T-helper 9 cell (primary cell): ENCODE results near the gene ENTREP3.
"Not testable (repeated sequence)": the region's sequence is repeated elsewhere in the genome, so short reads cannot be mapped to it uniquely, and the experiment has no call there.

Source experiments
- DNase-seq: peaks from one replicate; pipeline ENCODE4 v3.0.0-alpha.2; 2020

ENTREP3 gene

GRCh38 chr1:155250633-155251449, 4.4 kb downstream of the ENTREP3 start:
- DNase-seq, result peak; percentile 99

GRCh38 chr1:155250246-155250632, 5.0 kb downstream of the ENTREP3 start:
- DNase-seq, result no peak

GRCh38 chr1:155247667-155248553, 7.4 kb downstream of the ENTREP3 start:
- DNase-seq, result no peak

- DNase-seq, result not testable (repeated sequence)
Observed at GRCh38 chr1:155246796-155247195, 8.5 kb downstream of the ENTREP3 start.

GRCh38 chr1:155245163-155245524, 10.1 kb downstream of the ENTREP3 start:
- no peak for DNase-seq

- DNase-seq, result peak; percentile 89
Observed at GRCh38 chr1:155244368-155245162, 10.7 kb downstream of the ENTREP3 start.

GRCh38 chr1:155242805-155243358, 12.4 kb downstream of the ENTREP3 start:
- no peak for DNase-seq

GRCh38 chr1:155241841-155242264, 13.4 kb downstream of the ENTREP3 start:
- DNase-seq, result no peak

GRCh38 chr1:155241069-155241679, 14.1 kb downstream of the ENTREP3 start:
- DNase-seq, result peak; percentile 51

GRCh38 chr1:155236451-155236850, 18.8 kb downstream of the ENTREP3 start:
- no peak for DNase-seq

GRCh38 chr1:155235375-155235774, 19.9 kb downstream of the ENTREP3 start:
- not testable (repeated sequence) for DNase-seq

- not testable (repeated sequence) for DNase-seq
Observed at GRCh38 chr1:155233502-155233901, 21.8 kb downstream of the ENTREP3 start.

- not testable (repeated sequence) for DNase-seq
Observed at GRCh38 chr1:155232001-155232978, 23.0 kb downstream of the ENTREP3 start.

- not testable (repeated sequence) for DNase-seq
Observed at GRCh38 chr1:155231302-155231701, 24.0 kb downstream of the ENTREP3 start.

GRCh38 chr1:155228096-155228427, 27.2 kb downstream of the ENTREP3 start:
- DNase-seq, result no peak

- peak; percentile 94 for DNase-seq
Observed at GRCh38 chr1:155227261-155228095, 27.8 kb downstream of the ENTREP3 start.

GRCh38 chr1:155226910-155227260, 28.4 kb downstream of the ENTREP3 start:
- DNase-seq, result no peak

- peak; percentile 76 for DNase-seq
Observed at GRCh38 chr1:155226188-155226909, 28.9 kb downstream of the ENTREP3 start.

GRCh38 chr1:155225404-155225759, 29.9 kb downstream of the ENTREP3 start:
- DNase-seq, result not testable (repeated sequence)
